Measurements from ENCODE around the gene AHRR.

Gene AHRR

GRCh38 chr5:326109-326508, 4.6 kb downstream of the AHRR start:
- no peak for TF ChIP-seq CTCF (conservative IDR thresholded peaks at IDR 0.05)
- H3K27ac ChIP-seq: no peak overlapping the region

- no peak for TF ChIP-seq CTCF (conservative IDR thresholded peaks at IDR 0.05)
- H3K27ac ChIP-seq: no peak overlapping the region
Measured at GRCh38 chr5:329121-329735, 7.7 kb downstream of the AHRR start.

DNA sequence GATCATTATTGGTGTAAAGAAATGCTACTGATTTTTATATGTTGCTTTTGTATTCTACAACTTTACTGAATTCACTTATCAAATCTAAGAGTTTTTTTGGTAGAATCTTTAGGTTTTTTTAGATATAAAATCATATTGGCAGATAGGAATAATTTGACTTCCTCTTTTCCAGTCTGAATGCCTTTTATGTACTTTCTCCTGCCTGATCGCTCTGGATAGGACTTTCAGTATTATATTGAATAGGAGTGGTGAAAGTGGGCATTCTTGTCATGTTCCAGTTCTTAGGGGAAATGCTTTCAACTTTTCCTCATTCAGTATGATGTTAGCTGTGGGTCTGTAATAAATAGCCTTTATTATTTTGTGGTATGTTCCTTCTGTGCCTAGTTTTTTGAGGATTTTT, 8.3 kb downstream of the AHRR start:
- no peak overlapping the region for H3K27ac ChIP-seq
- no peak for TF ChIP-seq CTCF (conservative IDR thresholded peaks at IDR 0.05)

DNA sequence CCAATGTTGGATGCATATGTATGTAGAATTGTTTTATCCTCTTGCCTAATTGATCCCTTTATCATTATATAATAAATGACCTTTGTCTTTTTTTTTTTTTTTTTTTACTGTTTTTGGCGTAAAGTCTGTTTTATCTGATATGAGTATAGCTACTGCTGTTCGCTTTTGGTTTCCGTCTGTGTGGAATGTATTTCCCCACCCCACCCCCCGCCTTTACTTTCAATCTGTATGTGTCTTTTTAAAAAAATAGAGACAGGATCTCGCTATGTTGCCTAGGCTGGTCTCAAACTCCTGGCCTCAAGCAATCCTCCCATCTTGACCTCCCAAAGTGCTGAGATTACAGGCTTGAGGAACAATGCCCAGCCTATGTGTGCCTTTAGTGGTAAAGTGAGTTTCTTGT, 11.3 kb downstream of the AHRR start:
- H3K27ac ChIP-seq: no peak overlapping the region
- no peak for TF ChIP-seq CTCF (conservative IDR thresholded peaks at IDR 0.05)

GRCh38 chr5:333945-334344, 12.4 kb downstream of the AHRR start:
- H3K27ac ChIP-seq: no peak overlapping the region
- no peak for TF ChIP-seq CTCF (conservative IDR thresholded peaks at IDR 0.05)

DNA sequence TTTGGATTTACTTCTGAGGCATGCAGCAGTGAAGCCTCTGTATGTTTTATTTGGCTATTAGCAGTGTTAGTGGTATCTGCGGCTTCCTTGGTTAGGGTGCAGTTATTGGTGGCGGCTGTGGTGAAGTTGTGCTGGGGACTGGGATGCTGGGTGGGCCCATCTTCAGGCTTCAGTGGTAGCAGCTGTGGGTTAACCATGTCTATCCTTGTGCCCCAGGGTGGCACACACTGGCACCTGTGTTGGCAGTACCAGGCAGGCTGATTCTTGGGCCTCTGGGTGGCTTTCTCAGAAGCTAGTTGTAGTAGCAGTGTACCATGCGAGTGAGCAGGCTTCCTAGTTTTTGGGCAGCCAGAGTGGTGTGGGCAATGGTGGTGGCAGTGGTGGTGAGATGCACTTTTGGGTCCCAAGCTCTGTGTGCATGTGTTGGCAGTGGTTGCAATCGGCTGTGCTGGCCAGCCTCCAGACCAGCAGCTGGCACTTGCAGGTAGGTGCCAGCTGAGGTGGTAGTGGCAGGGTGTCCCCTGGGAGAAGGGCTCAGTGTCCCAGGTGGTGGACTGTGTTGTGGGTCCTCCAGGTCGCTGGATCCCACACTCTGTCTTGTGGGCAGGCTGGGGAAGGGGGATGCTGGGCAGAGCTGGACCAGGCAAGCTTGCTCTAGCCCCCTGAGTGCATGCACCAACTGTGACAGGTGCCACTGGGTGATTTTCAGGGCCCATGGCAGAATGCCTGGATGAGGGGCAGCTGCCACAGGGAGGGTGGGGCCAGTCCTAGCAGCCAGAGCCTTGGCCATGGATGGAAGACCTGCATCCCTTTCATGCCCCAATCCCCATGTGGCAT, 13.6 kb downstream of the AHRR start:
- no peak for TF ChIP-seq CTCF (conservative IDR thresholded peaks at IDR 0.05)
- H3K27ac ChIP-seq: no peak overlapping the region

DNA sequence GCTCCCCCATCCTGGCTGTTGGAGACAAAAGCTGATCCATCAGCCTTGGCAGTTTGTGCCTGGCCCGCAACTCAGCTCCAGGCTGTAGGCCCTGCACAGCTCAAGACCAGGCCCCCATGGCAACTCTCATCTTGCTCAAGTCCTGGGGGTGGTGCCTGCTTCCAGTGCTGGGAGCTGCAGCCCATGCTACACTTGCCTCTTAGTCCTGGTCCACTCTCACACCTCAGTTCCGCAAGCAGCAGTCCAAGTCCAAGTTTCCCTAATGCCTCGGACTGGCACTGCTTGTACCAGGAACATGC, 14.2 kb downstream of the AHRR start:
- no peak for TF ChIP-seq CTCF (conservative IDR thresholded peaks at IDR 0.05)
- no peak overlapping the region for H3K27ac ChIP-seq
